Lung (tissue), 12 donors: ENCODE measurements around the gene CRTC1. TPM values are rescaled to one million over a fixed set of nuclear protein-coding genes. Genes with fewer than 3 reads are reported as not detected.

ENCODE experiments used
- ATAC-seq: fragments of 200-7000 bp; cut with Tn5 transposase; one replicate; pipeline ENCODE4 v1.9.1; 2020; ENCODE audit warnings: moderate number of reproducible peaks; ENCODE audit not compliant: insufficient read depth, low FRiP score
- DNase-seq, 3 donors: peaks; one replicate each; pipeline ENCODE4 v3.0.0-alpha.2; 2013 to 2017
- H3K27ac ChIP-seq, 2 donors: one replicate each; pipeline ENCODE4 v1.5.1; 2013; ENCODE audit warnings: mild to moderate bottlenecking in 2 of 2, moderate library complexity in 2 of 2, control low read depth in 1 of 2, inconsistent platforms in 1 of 2, low read depth in 1 of 2, low read length in 1 of 2
- H3K27me3 ChIP-seq, 3 donors: one replicate each; pipeline ENCODE4 v1.5.1; 2013; ENCODE audit warnings: low read length in 2 of 3; ENCODE audit not compliant: control insufficient read depth in 3 of 3, insufficient read depth in 3 of 3
- H3K36me3 ChIP-seq, 4 donors: one replicate each; pipeline ENCODE4 v1.5.1; 2013; ENCODE audit warnings: low read length in 4 of 4, mild to moderate bottlenecking in 1 of 4, moderate library complexity in 1 of 4; ENCODE audit not compliant: control insufficient read depth in 4 of 4, insufficient read depth in 4 of 4
- H3K4me1 ChIP-seq, 5 donors: one replicate each; pipeline ENCODE4 v1.5.1; 2013; ENCODE audit warnings: low read length in 5 of 5, mild to moderate bottlenecking in 2 of 5, moderate library complexity in 1 of 5; ENCODE audit not compliant: control insufficient read depth in 5 of 5, insufficient read depth in 5 of 5
- H3K4me3 ChIP-seq: one replicate; pipeline ENCODE4 v1.5.1; 2013; ENCODE audit warnings: mild to moderate bottlenecking, control low read depth, moderate library complexity
- H3K9ac ChIP-seq, 2 donors: one replicate each; pipeline ENCODE4 v1.5.1; 2013; ENCODE audit warnings: low read length in 2 of 2, control low read depth in 1 of 2; ENCODE audit not compliant: insufficient read depth in 1 of 2
- H3K9me3 ChIP-seq, 4 donors: one replicate each; pipeline ENCODE4 v1.5.1; 2013; ENCODE audit warnings: low read length in 3 of 4, mild to moderate bottlenecking in 1 of 4, moderate library complexity in 1 of 4; ENCODE audit not compliant: control insufficient read depth in 4 of 4, insufficient read depth in 3 of 4
- CTCF ChIP-seq: IDR thresholded peaks from 2 replicates; pipeline ENCODE4 v1.5.1; 2012; ENCODE audit warnings: mild to moderate bottlenecking; ENCODE audit errors: control extremely low read depth, extremely low read depth
- WGBS, 2 donors: extraction: QIAGEN DNeasy Blood & Tissue Kit; methylation state at CpG; one replicate each; pipeline ENCODE4 v1.1.7; 2013; 5-methylcytosine and 5-hydroxymethylcytosine counted together
- polyA plus RNA-seq, 2 donors: library from polyadenylated mRNA; stranded (reverse); fragments of 200-250 nt; gene quantifications; one replicate each; pipeline ENCODE4 v1.2.1, GENCODE V29; 2013
- total RNA-seq, 2 donors: library from RNA; depleted of rRNA in 1 of 2; stranded (reverse); fragments of >200 nt in 1 of 2; gene quantifications; one replicate each; pipeline ENCODE4 v1.2.1, GENCODE V29; 2014 to 2021
- donor health status: control.
- donor health status: control.
- donor health status: Bipolar disorder and iron deficiency.
- donor health status: healthy.
- donor health status: DM: yes; HTN: yes; CAD: no.

The CRTC1 gene
- total and polyA plus RNA-seq, 4 donors = 4.2 to 16.0 (median 7.3) TPM

- Histone ChIP-seq H3K4me3 (peak overlapping the region; percentile 42), H3K27ac (peak overlapping the region in 1 of 2 donors; percentile 72), H3K9ac (no peak overlapping the region), H3K4me1 (peaks cover 0 to 8% (median 4%) of the 10 kb centered on the region in 5 donors), H3K27me3 (no peaks in the 10 kb centered on the region), H3K36me3 (peaks cover 0 to 2% (median 0%) of the 10 kb centered on the region in 4 donors), H3K9me3 (no peaks in the 10 kb centered on the region)
- ATAC-seq = peak; percentile 97
- 1% methylated on average over 44 of the region's 44 CpGs for WGBS, 2 donors
- TF ChIP-seq CTCF = no peak
- DNase-seq = peak; percentile 89 to 95 (median 91)
Measured at GRCh38 chr19:18636183-18636968, 47.1 kb upstream of the CRTC1 start.

GRCh38 chr19:18636969-18637629 is 46.4 kb upstream of the CRTC1 start, which contains the start of gene KLHL26:
KLHL26 (plus strand) TSS chr19:18637028; CDS start chr19:18637055, 27 bp downstream.
- DNase-seq (no peak), ATAC-seq (no peak)
- Histone ChIP-seq H3K9me3 (no peaks in the 10 kb centered on the region), H3K9ac (no peak within 1 kb of the TSS), H3K27me3 (no peaks in the 10 kb centered on the region), H3K27ac (peak within 1 kb of the TSS; percentile 58 to 96), H3K4me3 (peak within 1 kb of the TSS; percentile 88), H3K4me1 (peaks cover 0 to 8% (median 4%) of the 10 kb centered on the region in 5 donors), H3K36me3 (peaks cover 0 to 2% (median 0%) of the 10 kb centered on the region in 4 donors)
- 3 to 6% methylated on average over 46 to 47 of the region's 47 CpGs for WGBS, 2 donors
- TF ChIP-seq CTCF = no peak

- ATAC-seq = no peak
- peaks cover 0 to 8% (median 4%) of the 10 kb centered on the region in 5 donors for H3K4me1 ChIP-seq
- peak overlapping the region; percentile 88 for H3K4me3 ChIP-seq
- WGBS, 2 donors = 25 to 47% methylated on average over 3 of the region's 3 CpGs
- H3K27me3 ChIP-seq = no peaks in the 10 kb centered on the region
- peaks cover 0 to 2% (median 0%) of the 10 kb centered on the region in 4 donors for H3K36me3 ChIP-seq
- peak overlapping the region; percentile 58 to 96 for H3K27ac ChIP-seq
- no peaks in the 10 kb centered on the region for H3K9me3 ChIP-seq
- H3K9ac ChIP-seq = no peak overlapping the region
- TF ChIP-seq CTCF = no peak
- peak in 1 of 3 donors; percentile 31 for DNase-seq
Measured at GRCh38 chr19:18637673-18638630, 45.5 kb upstream of the CRTC1 start.
